ENCODE measurements around the gene RNF11.

Gene RNF11

GRCh38 chr1:51301844-51302162, 65.7 kb downstream of the RNF11 start:
- Histone ChIP-seq H3K4me3 (ENCODE audit: insufficient read length, low read depth) (no peak overlapping the region), H3K9ac (ENCODE audit: insufficient read length, low read depth) (no peak overlapping the region), H3K27me3 (ENCODE audit: insufficient read depth, insufficient read length) (no peaks in the 10 kb centered on the region), H3K36me3 (ENCODE audit: insufficient read depth, insufficient read length, low read length) (no peaks in the 10 kb centered on the region), H3K9me3 (ENCODE audit: insufficient read depth, low read length) (peaks cover 12% of the 10 kb centered on the region; the same call in 1 of the 2 replicates), H3K4me1 (ENCODE audit: insufficient read depth, insufficient read length) (peaks cover 22% of the 10 kb centered on the region)
- TF ChIP-seq SUZ12 (IDR thresholded peaks at IDR 0.05; ENCODE audit: extremely low read depth, insufficient read depth, insufficient read length) (no peak), YY1 (IDR thresholded peaks at IDR 0.05; ENCODE audit: insufficient read depth, insufficient read length) (no peak), ZNF274 (IDR thresholded peaks at IDR 0.05; ENCODE audit: low read depth, low read length) (no peak)
- DNase-seq (ENCODE audit: low read depth, low spot score), result no peak

- H3K4me3 ChIP-seq (ENCODE audit: insufficient read length, low read depth), result no peak overlapping the region
- H3K27me3 ChIP-seq (ENCODE audit: insufficient read depth, insufficient read length), result no peaks in the 10 kb centered on the region
- TF ChIP-seq SUZ12 (IDR thresholded peaks at IDR 0.05; ENCODE audit: extremely low read depth, insufficient read depth, insufficient read length), result no peak
- TF ChIP-seq ZNF274 (IDR thresholded peaks at IDR 0.05; ENCODE audit: low read depth, low read length), result no peak
- TF ChIP-seq YY1 (IDR thresholded peaks at IDR 0.05; ENCODE audit: insufficient read depth, insufficient read length), result no peak
- no peak overlapping the region for H3K9ac ChIP-seq (ENCODE audit: insufficient read length, low read depth)
- H3K4me1 ChIP-seq (ENCODE audit: insufficient read depth, insufficient read length), result peaks cover 22% of the 10 kb centered on the region
- no peaks in the 10 kb centered on the region for H3K36me3 ChIP-seq (ENCODE audit: insufficient read depth, insufficient read length, low read length)
- peaks cover 12% of the 10 kb centered on the region; the same call in 1 of the 2 replicates for H3K9me3 ChIP-seq (ENCODE audit: insufficient read depth, low read length)
- DNase-seq (ENCODE audit: low read depth, low spot score), result no peak
Observed at GRCh38 chr1:51302270-51302669, 66.2 kb downstream of the RNF11 start.

GRCh38 chr1:51302746-51303145, 66.7 kb downstream of the RNF11 start:
- H3K36me3 ChIP-seq (ENCODE audit: insufficient read depth, insufficient read length, low read length), result no peaks in the 10 kb centered on the region
- H3K4me1 ChIP-seq (ENCODE audit: insufficient read depth, insufficient read length), result peaks cover 18% of the 10 kb centered on the region
- DNase-seq (ENCODE audit: low read depth, low spot score), result no peak
- H3K9ac ChIP-seq (ENCODE audit: insufficient read length, low read depth), result no peak overlapping the region
- H3K27me3 ChIP-seq (ENCODE audit: insufficient read depth, insufficient read length), result no peaks in the 10 kb centered on the region
- peaks cover 12% of the 10 kb centered on the region; the same call in 1 of the 2 replicates for H3K9me3 ChIP-seq (ENCODE audit: insufficient read depth, low read length)
- TF ChIP-seq SUZ12 (IDR thresholded peaks at IDR 0.05; ENCODE audit: extremely low read depth, insufficient read depth, insufficient read length) (no peak), ZNF274 (IDR thresholded peaks at IDR 0.05; ENCODE audit: low read depth, low read length) (no peak), YY1 (IDR thresholded peaks at IDR 0.05; ENCODE audit: insufficient read depth, insufficient read length) (no peak)
- H3K4me3 ChIP-seq (ENCODE audit: insufficient read length, low read depth), result no peak overlapping the region

- Histone ChIP-seq H3K4me3 (ENCODE audit: insufficient read length, low read depth) (no peak overlapping the region), H3K9ac (ENCODE audit: insufficient read length, low read depth) (no peak overlapping the region), H3K9me3 (ENCODE audit: insufficient read depth, low read length) (peaks cover 12% of the 10 kb centered on the region; the same call in 1 of the 2 replicates), H3K36me3 (ENCODE audit: insufficient read depth, insufficient read length, low read length) (no peaks in the 10 kb centered on the region), H3K4me1 (ENCODE audit: insufficient read depth, insufficient read length) (peaks cover 14% of the 10 kb centered on the region), H3K27me3 (ENCODE audit: insufficient read depth, insufficient read length) (no peaks in the 10 kb centered on the region)
- no peak for DNase-seq (ENCODE audit: low read depth, low spot score)
- TF ChIP-seq YY1 (IDR thresholded peaks at IDR 0.05; ENCODE audit: insufficient read depth, insufficient read length) (no peak), SUZ12 (IDR thresholded peaks at IDR 0.05; ENCODE audit: extremely low read depth, insufficient read depth, insufficient read length) (no peak), ZNF274 (IDR thresholded peaks at IDR 0.05; ENCODE audit: low read depth, low read length) (no peak)
Observed at GRCh38 chr1:51303315-51303714, 67.2 kb downstream of the RNF11 start.

- Histone ChIP-seq H3K9ac (ENCODE audit: insufficient read length, low read depth) (no peak overlapping the region), H3K27me3 (ENCODE audit: insufficient read depth, insufficient read length) (no peaks in the 10 kb centered on the region), H3K9me3 (ENCODE audit: insufficient read depth, low read length) (peaks cover 8% of the 10 kb centered on the region; the same call in 1 of the 2 replicates), H3K4me3 (ENCODE audit: insufficient read length, low read depth) (no peak overlapping the region), H3K4me1 (ENCODE audit: insufficient read depth, insufficient read length) (peaks cover 18% of the 10 kb centered on the region), H3K36me3 (ENCODE audit: insufficient read depth, insufficient read length, low read length) (no peaks in the 10 kb centered on the region)
- DNase-seq (ENCODE audit: low read depth, low spot score), result no peak
- TF ChIP-seq YY1 (IDR thresholded peaks at IDR 0.05; ENCODE audit: insufficient read depth, insufficient read length) (no peak), ZNF274 (IDR thresholded peaks at IDR 0.05; ENCODE audit: low read depth, low read length) (no peak), SUZ12 (IDR thresholded peaks at IDR 0.05; ENCODE audit: extremely low read depth, insufficient read depth, insufficient read length) (no peak)
Observed at GRCh38 chr1:51303751-51304251, 67.7 kb downstream of the RNF11 start.

- Histone ChIP-seq H3K36me3 (ENCODE audit: insufficient read depth, insufficient read length, low read length) (no peaks in the 10 kb centered on the region), H3K9me3 (ENCODE audit: insufficient read depth, low read length) (peaks cover 3% of the 10 kb centered on the region; the same call in 1 of the 2 replicates), H3K27me3 (ENCODE audit: insufficient read depth, insufficient read length) (no peaks in the 10 kb centered on the region), H3K4me3 (ENCODE audit: insufficient read length, low read depth) (no peak overlapping the region), H3K4me1 (ENCODE audit: insufficient read depth, insufficient read length) (peaks cover 23% of the 10 kb centered on the region), H3K9ac (ENCODE audit: insufficient read length, low read depth) (no peak overlapping the region)
- no peak for DNase-seq (ENCODE audit: low read depth, low spot score)
- TF ChIP-seq SUZ12 (IDR thresholded peaks at IDR 0.05; ENCODE audit: extremely low read depth, insufficient read depth, insufficient read length) (no peak), ZNF274 (IDR thresholded peaks at IDR 0.05; ENCODE audit: low read depth, low read length) (no peak), YY1 (IDR thresholded peaks at IDR 0.05; ENCODE audit: insufficient read depth, insufficient read length) (no peak)
Observed at GRCh38 chr1:51304360-51304759, 68.3 kb downstream of the RNF11 start.

- H3K9me3 ChIP-seq (ENCODE audit: insufficient read depth, low read length), result no peaks in the 10 kb centered on the region
- H3K4me1 ChIP-seq (ENCODE audit: insufficient read depth, insufficient read length), result peaks cover 23% of the 10 kb centered on the region
- no peaks in the 10 kb centered on the region for H3K36me3 ChIP-seq (ENCODE audit: insufficient read depth, insufficient read length, low read length)
- no peak for DNase-seq (ENCODE audit: low read depth, low spot score)
- TF ChIP-seq YY1 (IDR thresholded peaks at IDR 0.05; ENCODE audit: insufficient read depth, insufficient read length) (no peak), SUZ12 (IDR thresholded peaks at IDR 0.05; ENCODE audit: extremely low read depth, insufficient read depth, insufficient read length) (no peak), ZNF274 (IDR thresholded peaks at IDR 0.05; ENCODE audit: low read depth, low read length) (no peak)
- H3K4me3 ChIP-seq (ENCODE audit: insufficient read length, low read depth), result no peak overlapping the region
- H3K9ac ChIP-seq (ENCODE audit: insufficient read length, low read depth), result peak overlapping the region; percentile 34
- H3K27me3 ChIP-seq (ENCODE audit: insufficient read depth, insufficient read length), result no peaks in the 10 kb centered on the region
Observed at GRCh38 chr1:51305371-51305823, 69.3 kb downstream of the RNF11 start.
